SK-N-SH (cell line): ENCODE results near the gene CDH15. TPM values are rescaled to one million over a fixed set of nuclear protein-coding genes. Genes with fewer than 3 reads are reported as not detected.

Experiments used
- CTCF ChIA-PET: fragments of 300-600, 350-600 bp; formaldehyde crosslinking; extraction: SDS; loops from one replicate; lab custom pipeline; 2021; lab: Yijun Ruan, JAX
- POLR2A ChIA-PET: fragments of 350-600 bp; sonication (Branson Sonifier 250); formaldehyde crosslinking; extraction: SDS; loops from one replicate; lab custom pipeline; 2020; ENCODE audit warnings: antibody characterized with exemption, inconsistent platforms; lab: Yijun Ruan, JAX
- DNase-seq: peaks from one replicate; pipeline ENCODE4 v3.0.0; 2012
- H2AFZ ChIP-seq: fragments of 200-600 bp; sonication (generic); 2 replicates; pipeline ENCODE4 v1.8.1; 2016; ENCODE audit warnings: antibody characterized with exemption, mild to moderate bottlenecking, low read depth
- H3F3A ChIP-seq: fragments of 200-600 bp; sonication (generic); replicated peaks from 2 replicates; pipeline ENCODE3; 2016; ENCODE audit warnings: antibody characterized with exemption, mild to moderate bottlenecking; ENCODE audit not compliant: insufficient read depth
- H3K27ac ChIP-seq, 2 experiments: fragments of 200-500 bp in 1 of 2; fragments of 200-600 bp in 1 of 2; sonication (Bioruptor generic) in 1 of 2; sonication (generic), shearing (Covaris generic) in 1 of 2; 2 replicates each; pipeline versions ENCODE4 v1.5.1 to v1.6.1; 2014 to 2016; ENCODE audit warnings: low read depth in 2 of 2, inconsistent platforms in 1 of 2, low read length in 1 of 2, mild to moderate bottlenecking in 1 of 2, mixed read lengths in 1 of 2
- H3K27me3 ChIP-seq: fragments of 200-600 bp; sonication (generic), shearing (Covaris generic); 2 replicates; pipeline ENCODE4 v1.6.1; 2016; ENCODE audit warnings: mixed run types; ENCODE audit not compliant: insufficient read depth
- H3K36me3 ChIP-seq, 2 experiments: fragments of 200-500 bp in 1 of 2; fragments of 200-600 bp in 1 of 2; sonication (Bioruptor generic) in 1 of 2; sonication (generic) in 1 of 2; replicated peaks in 1 of 2; 2 replicates each; pipeline versions ENCODE3 to v1.5.1; 2014 to 2016; ENCODE audit warnings: low read length in 1 of 2, mild to moderate bottlenecking in 1 of 2; ENCODE audit not compliant: insufficient read depth in 2 of 2, control insufficient read depth in 1 of 2
- H3K4me1 ChIP-seq, 2 experiments: fragments of 200-500 bp in 1 of 2; fragments of 200-600 bp in 1 of 2; sonication (Bioruptor generic) in 1 of 2; sonication (generic), shearing (Covaris generic) in 1 of 2; 2 replicates each; pipeline versions ENCODE4 v1.5.1 to v1.6.1; 2014 to 2016; ENCODE audit warnings: low read depth in 1 of 2, low read length in 1 of 2, mixed run types in 1 of 2; ENCODE audit not compliant: insufficient read depth in 2 of 2, control insufficient read depth in 1 of 2
- H3K4me2 ChIP-seq: fragments of 200-600 bp; sonication (generic), shearing (Covaris generic); 2 replicates; pipeline ENCODE4 v1.6.1; 2017; ENCODE audit warnings: mixed run types
- H3K4me3 ChIP-seq, 2 experiments: fragments of 200-500 bp in 1 of 2; fragments of 200-600 bp in 1 of 2; sonication (Bioruptor generic) in 1 of 2; sonication (generic), shearing (Covaris generic) in 1 of 2; 2 replicates each; pipeline versions ENCODE4 v1.5.1 to v1.8.1; 2014 to 2016; ENCODE audit warnings: low read depth in 2 of 2, inconsistent platforms in 1 of 2, low read length in 1 of 2, mild to moderate bottlenecking in 1 of 2, mixed read lengths in 1 of 2, moderate library complexity in 1 of 2
- H3K79me2 ChIP-seq: fragments of 200-600 bp; sonication (generic); 2 replicates; pipeline ENCODE4 v1.8.1; 2017; ENCODE audit warnings: mild to moderate bottlenecking; ENCODE audit not compliant: insufficient read depth
- H3K9ac ChIP-seq: fragments of 200-600 bp; sonication (generic); 2 replicates; pipeline ENCODE4 v1.6.1; 2017; ENCODE audit warnings: mixed run types
- H3K9me2 ChIP-seq: fragments of 200-600 bp; sonication (generic); 2 replicates; pipeline ENCODE4 v1.6.1; 2017; ENCODE audit warnings: mixed run types
- H3K9me3 ChIP-seq: fragments of 200-600 bp; sonication (generic); 2 replicates; pipeline ENCODE4 v1.6.1; 2017; ENCODE audit warnings: mixed run types, mild to moderate bottlenecking, moderate library complexity
- H4K20me1 ChIP-seq: fragments of 200-600 bp; sonication (generic); 2 replicates; pipeline ENCODE4 v1.6.1; 2017; ENCODE audit warnings: mild to moderate bottlenecking, mixed run types; ENCODE audit not compliant: insufficient read depth
- CHD2 ChIP-seq: fragments of 150-350 bp; IDR thresholded peaks from 2 replicates; pipeline ENCODE4 v1.6.1; 2018; ENCODE audit warnings: low read length; ENCODE audit not compliant: partially characterized antibody
- ELF1 ChIP-seq: IDR thresholded peaks from 2 replicates; pipeline ENCODE4 v1.4.0; 2012
- EP300 ChIP-seq, 2 experiments: IDR thresholded peaks; 2 replicates each; pipeline versions ENCODE4 v1.4.0 to v1.6.1; 2012; ENCODE audit warnings: borderline replicate concordance in 1 of 2, low read depth in 1 of 2, low read length in 1 of 2
- FOSL2 ChIP-seq: IDR thresholded peaks from 2 replicates; pipeline ENCODE4 v1.4.0; 2012; ENCODE audit warnings: low read depth, mild to moderate bottlenecking, moderate library complexity, borderline replicate concordance
- GATA2 ChIP-seq: sonication (generic); formaldehyde crosslinking; IDR thresholded peaks from 2 replicates; pipeline ENCODE4 v1.5.0; 2020; ENCODE audit warnings: mild to moderate bottlenecking, missing genetic modification reagents
- NFIC ChIP-seq: IDR thresholded peaks from 2 replicates; pipeline ENCODE4 v1.4.0; 2012; ENCODE audit warnings: borderline replicate concordance
- NRF1 ChIP-seq: IDR thresholded peaks from 2 replicates; pipeline ENCODE4 v1.6.1; 2012; ENCODE audit warnings: low read depth, mild to moderate bottlenecking, low read length
- RAD21 ChIP-seq: IDR thresholded peaks from 2 replicates; pipeline ENCODE4 v1.6.1; 2012; ENCODE audit warnings: mild to moderate bottlenecking, low read length
- RCOR1 ChIP-seq: fragments of 150-350 bp; IDR thresholded peaks from 2 replicates; pipeline ENCODE4 v1.6.1; 2017; ENCODE audit warnings: antibody characterized with exemption, low read length
- REST ChIP-seq: IDR thresholded peaks from 2 replicates; pipeline ENCODE4 v1.6.1; 2012; ENCODE audit warnings: mild to moderate bottlenecking, low read depth, low read length, moderate library complexity
- RFX5 ChIP-seq: IDR thresholded peaks from 2 replicates; pipeline ENCODE4 v1.6.1; 2012; ENCODE audit warnings: mild to moderate bottlenecking, improper control_type of control experiment, low read length
- SIN3A ChIP-seq: IDR thresholded peaks from 2 replicates; pipeline ENCODE4 v1.6.1; 2012; ENCODE audit warnings: low read depth, mild to moderate bottlenecking, low read length, moderate library complexity, borderline replicate concordance
- TAF1 ChIP-seq: IDR thresholded peaks from 2 replicates; pipeline ENCODE4 v1.6.1; 2012; ENCODE audit warnings: low read depth, mild to moderate bottlenecking, low read length, moderate library complexity, borderline replicate concordance
- YY1 ChIP-seq: IDR thresholded peaks from 2 replicates; pipeline ENCODE4 v1.4.0; 2012; ENCODE audit warnings: low read depth, mild to moderate bottlenecking
- WGBS: methylation state at CpG from one replicate; pipeline ENCODE4 v1.1.6; 2017; ENCODE audit warnings: low lambda C conversion rate; 5-methylcytosine and 5-hydroxymethylcytosine counted together
- polyA plus RNA-seq, 3 experiments: library from polyadenylated mRNA; depleted of rRNA; stranded (reverse); fragments of >200 nt; gene quantifications; 2 replicates each; pipeline ENCODE4 v1.2.3, GENCODE V29; 2012
- TF ChIP-seq, protein P1 (sequence below): fragments of 150-350 bp; IDR thresholded peaks from 2 replicates; pipeline ENCODE4 v1.6.1; 2016; ENCODE audit warnings: mild to moderate bottlenecking, low read depth, low read length

Gene CDH15
- polyA plus RNA-seq, 1 of the 3 experiments (the other 2 are of a cell fraction), result 0.03 TPM

DNA sequence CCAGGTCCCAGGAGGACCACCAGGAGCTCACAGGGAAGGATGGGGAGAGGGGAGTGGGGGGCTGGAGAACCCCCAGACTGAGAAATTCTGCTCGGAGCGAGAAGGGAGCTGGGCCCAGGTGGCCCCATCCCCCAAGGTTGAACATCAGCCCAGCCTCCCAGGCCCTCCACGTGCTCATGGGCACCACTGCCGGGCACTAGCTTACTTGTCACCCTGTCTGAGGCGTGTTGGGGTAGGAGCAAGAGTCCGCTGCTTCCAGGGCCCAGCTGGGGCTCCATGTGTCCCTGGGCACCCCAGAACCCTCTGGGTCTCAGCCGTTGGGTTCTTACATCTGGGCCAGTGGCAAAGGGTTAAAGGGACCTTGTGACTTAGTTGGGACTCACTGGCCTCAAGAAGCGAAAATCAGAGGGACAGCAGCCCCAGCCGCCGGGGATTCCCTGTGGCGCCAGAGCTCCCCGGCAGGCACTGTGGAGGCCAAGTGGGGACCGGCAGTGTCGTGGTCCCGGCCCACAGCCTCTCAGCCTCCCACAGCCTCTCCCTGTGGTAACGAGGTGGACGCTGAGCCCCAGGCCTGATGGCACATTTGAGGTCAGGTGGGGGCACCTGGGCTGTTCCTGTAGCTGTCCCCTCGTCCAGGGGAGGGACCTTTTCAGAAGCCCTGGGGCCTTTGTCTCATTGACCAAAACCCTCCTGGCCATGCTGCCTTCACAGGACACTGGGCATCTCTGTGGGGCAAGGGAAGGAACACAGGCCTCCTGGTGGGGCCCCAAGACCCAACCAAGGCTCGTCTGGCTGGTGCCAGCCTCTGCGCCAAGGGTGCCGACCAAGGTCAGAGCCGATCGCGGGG lies 33.7 kb upstream of the CDH15 start:
- no peaks in the 10 kb centered on the region; a peak in 1 of 4 replicates for H3K4me1 ChIP-seq
- no peak overlapping the region for H3K9ac ChIP-seq
- peaks cover 0 to 32% of the 10 kb centered on the region in 2 experiments for H3K36me3 ChIP-seq
- no peak for DNase-seq
- no peak overlapping the region for H2AFZ ChIP-seq
- no peak overlapping the region for H3K4me3 ChIP-seq
- POLR2A ChIA-PET, result interaction anchor here (0.6 kb wide), 1 partner anchor 13 kb away, joined by 3 read pairs; no protein-coding TSS in a partner anchor
- TF ChIP-seq NFIC (no peak), FOSL2 (no peak), RFX5 (no peak), RAD21 (no peak), GATA2 (CRISPR knock-in tag) (no peak)
- CTCF ChIA-PET, result interaction anchor here (1.1 kb wide), 1 partner anchor 280 kb away, joined by 3 read pairs; no protein-coding TSS in a partner anchor
- no peaks in the 10 kb centered on the region for H3K27me3 ChIP-seq
- no peaks in the 10 kb centered on the region for H3K9me3 ChIP-seq
- H3F3A ChIP-seq, result no peaks in the 10 kb centered on the region
- no peak overlapping the region for H3K4me2 ChIP-seq
- 98% methylated on average over 8 of the region's 24 CpGs for WGBS
- H3K79me2 ChIP-seq, result no peaks in the 10 kb centered on the region
- H4K20me1 ChIP-seq, result 0 out of 2 replicates have a peak, but pooled peaks cover 4% of the 10 kb centered on the region
- H3K9me2 ChIP-seq, result no peaks in the 10 kb centered on the region
- no peak overlapping the region for H3K27ac ChIP-seq

DNA sequence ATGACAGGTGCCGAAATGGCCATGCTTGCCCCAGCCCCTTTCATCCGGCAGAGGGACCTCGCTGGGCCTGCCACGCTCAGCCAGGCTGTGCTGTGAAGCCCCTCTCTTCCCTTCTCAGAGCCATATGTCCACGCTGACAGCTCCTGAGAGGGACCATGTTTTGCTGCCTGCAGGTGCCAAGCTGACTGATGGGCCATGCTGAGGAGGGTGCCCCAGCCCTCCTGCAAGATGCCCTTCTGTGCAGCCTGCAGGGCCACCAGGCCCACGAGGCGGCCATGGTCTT lies 33.1 kb upstream of the CDH15 start:
- Histone ChIP-seq H3F3A (no peaks in the 10 kb centered on the region), H3K4me1 (no peaks in the 10 kb centered on the region; a peak in 1 of 4 replicates), H3K4me3 (no peak overlapping the region), H3K79me2 (no peaks in the 10 kb centered on the region), H3K27ac (no peak overlapping the region), H3K9me3 (no peaks in the 10 kb centered on the region), H4K20me1 (0 out of 2 replicates have a peak, but pooled peaks cover 5% of the 10 kb centered on the region), H2AFZ (no peak overlapping the region), H3K36me3 (peaks cover 0 to 26% of the 10 kb centered on the region in 2 experiments), H3K27me3 (no peaks in the 10 kb centered on the region), H3K9ac (no peak overlapping the region), H3K9me2 (no peaks in the 10 kb centered on the region), H3K4me2 (no peak overlapping the region)
- DNase-seq, result no peak
- POLR2A ChIA-PET, result interaction anchor here (0.6 kb wide), 1 partner anchor 12 kb away, joined by 3 read pairs; no protein-coding TSS in a partner anchor
- TF ChIP-seq CHD2, result no peak
- TF ChIP-seq RAD21, result no peak
- no peak for TF ChIP-seq YY1
- no peak for TF ChIP-seq EP300 (IDR thresholded peaks at IDR 0.05; ENCODE audit: borderline replicate concordance in 1 of 2, low read depth in 1 of 2, low read length in 1 of 2)
- no peak for TF ChIP-seq TAF1
- no peak for TF ChIP-seq RFX5
- CTCF ChIA-PET, result no interaction called here
- WGBS, result 90% methylated on average over 5 of the region's 7 CpGs

DNA sequence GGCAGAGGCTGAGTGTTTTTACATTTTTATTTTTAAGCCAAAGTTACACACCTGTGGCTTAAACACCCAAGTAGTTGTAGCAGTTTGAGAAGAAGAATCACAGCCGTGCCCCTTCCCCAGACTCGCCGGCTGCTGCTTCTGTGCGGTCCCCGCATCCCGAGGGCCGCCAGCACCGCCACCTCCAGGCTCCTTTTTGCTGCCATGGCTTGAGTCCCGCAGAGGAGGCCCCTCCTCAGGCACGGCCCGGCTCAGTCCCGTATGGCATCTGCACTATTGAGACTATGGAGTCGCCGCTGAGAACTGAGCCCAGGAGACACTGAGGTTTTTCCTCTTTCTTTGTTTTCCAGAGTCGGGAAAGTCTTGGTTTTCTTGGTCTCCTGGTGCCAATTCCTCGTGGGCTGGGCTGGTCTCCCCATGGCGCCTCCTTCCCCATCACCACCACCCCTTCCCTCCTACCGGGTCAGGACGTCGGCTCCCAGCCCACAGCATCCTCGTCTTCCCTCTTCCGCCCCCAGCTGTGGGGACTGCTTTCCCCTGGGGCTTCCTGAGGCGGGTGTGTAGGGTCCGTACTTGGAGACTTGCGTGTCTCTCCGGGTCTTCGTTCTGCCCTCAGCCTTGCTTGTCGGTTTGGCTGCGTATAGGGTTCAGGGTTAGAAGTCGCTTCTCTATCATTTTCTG lies 32.6 kb upstream of the CDH15 start:
- POLR2A ChIA-PET, result no interaction called here
- TF ChIP-seq, protein P1, sequence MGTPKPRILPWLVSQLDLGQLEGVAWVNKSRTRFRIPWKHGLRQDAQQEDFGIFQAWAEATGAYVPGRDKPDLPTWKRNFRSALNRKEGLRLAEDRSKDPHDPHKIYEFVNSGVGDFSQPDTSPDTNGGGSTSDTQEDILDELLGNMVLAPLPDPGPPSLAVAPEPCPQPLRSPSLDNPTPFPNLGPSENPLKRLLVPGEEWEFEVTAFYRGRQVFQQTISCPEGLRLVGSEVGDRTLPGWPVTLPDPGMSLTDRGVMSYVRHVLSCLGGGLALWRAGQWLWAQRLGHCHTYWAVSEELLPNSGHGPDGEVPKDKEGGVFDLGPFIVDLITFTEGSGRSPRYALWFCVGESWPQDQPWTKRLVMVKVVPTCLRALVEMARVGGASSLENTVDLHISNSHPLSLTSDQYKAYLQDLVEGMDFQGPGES, result no peak
- TF ChIP-seq RFX5 (no peak), RCOR1 (no peak), NRF1 (no peak), REST (no peak), SIN3A (no peak), ELF1 (no peak)

More for the DNA sequence above, 32.6 kb upstream of the CDH15 start:
- H3K27ac ChIP-seq, result no peak overlapping the region
- no peaks in the 10 kb centered on the region for H3K9me3 ChIP-seq
- H3K79me2 ChIP-seq, result no peaks in the 10 kb centered on the region
- no peak overlapping the region for H3K9ac ChIP-seq
- H3K36me3 ChIP-seq, result peaks cover 0 to 21% of the 10 kb centered on the region in 2 experiments
- H2AFZ ChIP-seq, result no peak overlapping the region
- H3K4me2 ChIP-seq, result no peak overlapping the region
- DNase-seq, result no peak
- no peaks in the 10 kb centered on the region for H3F3A ChIP-seq
- 0 out of 2 replicates have a peak, but pooled peaks cover 5% of the 10 kb centered on the region for H4K20me1 ChIP-seq
- H3K4me3 ChIP-seq, result no peak overlapping the region
- no peaks in the 10 kb centered on the region for H3K9me2 ChIP-seq
- H3K4me1 ChIP-seq, result no peaks in the 10 kb centered on the region; a peak in 1 of 4 replicates
- 96% methylated on average over 28 of the region's 30 CpGs for WGBS
- H3K27me3 ChIP-seq, result no peaks in the 10 kb centered on the region
- CTCF ChIA-PET, result no interaction called here
